K562 (cell line): ENCODE results near the gene RBM18. TPM values are rescaled to one million over a fixed set of nuclear protein-coding genes. Genes with fewer than 3 reads are reported as not detected.

Experiments used
- CREB1 ChIP-seq, 2 experiments: sonication (generic) in 1 of 2; formaldehyde crosslinking in 1 of 2; IDR thresholded peaks; 2 replicates each; pipeline versions ENCODE4 v1.6.1 to v1.8.0; 2012 to 2022; ENCODE audit warnings: inconsistent platforms in 1 of 2, mild to moderate bottlenecking in 1 of 2, missing genetic modification reagents in 1 of 2, moderate library complexity in 1 of 2
- CREBBP ChIP-seq: IDR thresholded peaks from one replicate; pipeline ENCODE4 v1.6.1; 2012; ENCODE audit warnings: low read depth, mild to moderate bottlenecking, control low read depth, inconsistent platforms, low read length
- DDX20 ChIP-seq: fragments of 450-650 bp; IDR thresholded peaks from 2 replicates; pipeline ENCODE4 v1.6.1; 2016; ENCODE audit warnings: missing genetic modification characterization, low read depth, mild to moderate bottlenecking, missing compliant biosample characterization, moderate library complexity
- FUS ChIP-seq: fragments of 200-400 bp; formaldehyde crosslinking; optimal IDR thresholded peaks from 2 replicates; pipeline ENCODE3; 2017; ENCODE audit warnings: low read depth, low read length
- HIVEP1 ChIP-seq: fragments of 250-450 bp; sonication (Bioruptor Pico); IDR thresholded peaks from 2 replicates; pipeline ENCODE4 v1.4.0; 2020; ENCODE audit warnings: mild to moderate bottlenecking
- HMBOX1 ChIP-seq: sonication (generic); IDR thresholded peaks from 2 replicates; pipeline ENCODE4 v1.6.1; 2016
- ILK ChIP-seq: fragments of 450-650 bp; IDR thresholded peaks from 2 replicates; pipeline ENCODE4 v1.6.1; 2016; ENCODE audit warnings: missing genetic modification characterization, low read depth, mild to moderate bottlenecking, missing compliant biosample characterization, moderate library complexity, borderline replicate concordance
- NBN ChIP-seq: fragments of 450-650 bp; IDR thresholded peaks from 2 replicates; pipeline ENCODE4 v1.6.1; 2016; ENCODE audit warnings: low read depth, mild to moderate bottlenecking
- SOX6 ChIP-seq: fragments of 450-650 bp; IDR thresholded peaks from 2 replicates; pipeline ENCODE4 v1.6.1; 2014; ENCODE audit warnings: mild to moderate bottlenecking
- TBP ChIP-seq: optimal IDR thresholded peaks from 2 replicates; pipeline ENCODE3; 2011; ENCODE audit warnings: low read depth, low read length, improper control_type of control experiment
- THRAP3 ChIP-seq: fragments of 450-650 bp; IDR thresholded peaks from 2 replicates; pipeline ENCODE4 v1.6.1; 2016; ENCODE audit warnings: mild to moderate bottlenecking, inconsistent platforms, borderline replicate concordance
- ZBTB9 ChIP-seq: fragments of 450-650 bp; formaldehyde crosslinking; IDR thresholded peaks from 2 replicates; pipeline ENCODE4 v1.4.0; 2020; ENCODE audit warnings: mild to moderate bottlenecking, moderate library complexity
- ZNF121 ChIP-seq: sonication (generic); formaldehyde crosslinking; conservative IDR thresholded peaks from 2 replicates; pipeline ENCODE4 v1.8.0; 2022; ENCODE audit warnings: missing genetic modification reagents
- ZNF174 ChIP-seq: fragments of 250-450 bp; sonication (Bioruptor Pico); IDR thresholded peaks from 2 replicates; pipeline ENCODE4 v1.4.0; 2020; ENCODE audit warnings: mild to moderate bottlenecking
- ZNF444 ChIP-seq: fragments of 250-450 bp; sonication (Bioruptor Pico); IDR thresholded peaks from 2 replicates; pipeline ENCODE4 v1.4.0; 2020; ENCODE audit warnings: mild to moderate bottlenecking, moderate library complexity
- polyA plus RNA-seq, 8 experiments: library from polyadenylated mRNA; depleted of rRNA in 4 of 8; stranded (reverse) in 5 of 8; unstranded in 3 of 8; fragments of >200 nt; fragmentation: Nextera tagmentation in 2 of 8; fragmentation: Illumina TruSeq in 1 of 8; extraction: Ambion mirVana in 2 of 8; extraction: Trizol in 1 of 8; gene quantifications; 2 replicates each; pipeline versions ENCODE4 v1.2.1 to v1.2.3, GENCODE V29; 2011 to 2014; ENCODE audit warnings: inconsistent platforms in 1 of 8, missing spikeins in 1 of 8
- total RNA-seq, 7 experiments: library from RNA; depleted of rRNA in 6 of 7; stranded (reverse); fragments of >200 nt in 6 of 7; fragmentation: Illumina TruSeq in 2 of 7; extraction: Trizol in 2 of 7; gene quantifications; 2 replicates each; pipeline versions ENCODE4 v1.2.1 to v1.2.3, GENCODE V29; 2011 to 2021; ENCODE audit warnings: low replicate concordance in 1 of 7
- TF ChIP-seq, protein P1 (sequence below), 2 experiments: fragments of 200-800 bp in 1 of 2; sonication (Bioruptor generic) in 1 of 2; sonication (generic) in 1 of 2; formaldehyde crosslinking in 1 of 2; IDR thresholded peaks in 1 of 2; conservative IDR thresholded peaks in 1 of 2; 2 replicates each; pipeline versions ENCODE4 v1.5.0 to v1.6.1; 2016 to 2020; ENCODE audit warnings: missing compliant biosample characterization in 1 of 2, missing genetic modification characterization in 1 of 2, missing genetic modification reagents in 1 of 2
- TF ChIP-seq, protein P2 (sequence below), 2 experiments: fragments of 150-350 bp in 1 of 2; IDR thresholded peaks; 2 replicates each; pipeline ENCODE4 v1.6.1; 2012 to 2016; ENCODE audit warnings: low read depth in 2 of 2, low read length in 2 of 2, mild to moderate bottlenecking in 1 of 2, moderate library complexity in 1 of 2

Gene RBM18
- total and polyA plus RNA-seq, 9 of the 15 experiments (the other 6 are each of a cell fraction or from before 2014, with no cell fraction given) = 7.9 to 86.3 (median 34.0) TPM

GRCh38 chr9:122264360-122265148 lies at the start of gene RBM18, which contains the start of gene MRRF (continued):
- no peak for TF ChIP-seq ZBTB9 (CRISPR knock-in tag)
- TF ChIP-seq DDX20 (tag) = no peak
- TF ChIP-seq, protein P1, sequence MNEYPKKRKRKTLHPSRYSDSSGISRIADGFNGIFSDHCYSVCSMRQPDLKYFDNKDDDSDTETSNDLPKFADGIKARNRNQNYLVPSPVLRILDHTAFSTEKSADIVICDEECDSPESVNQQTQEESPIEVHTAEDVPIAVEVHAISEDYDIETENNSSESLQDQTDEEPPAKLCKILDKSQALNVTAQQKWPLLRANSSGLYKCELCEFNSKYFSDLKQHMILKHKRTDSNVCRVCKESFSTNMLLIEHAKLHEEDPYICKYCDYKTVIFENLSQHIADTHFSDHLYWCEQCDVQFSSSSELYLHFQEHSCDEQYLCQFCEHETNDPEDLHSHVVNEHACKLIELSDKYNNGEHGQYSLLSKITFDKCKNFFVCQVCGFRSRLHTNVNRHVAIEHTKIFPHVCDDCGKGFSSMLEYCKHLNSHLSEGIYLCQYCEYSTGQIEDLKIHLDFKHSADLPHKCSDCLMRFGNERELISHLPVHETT (CRISPR knock-in tag; conservative IDR thresholded peaks at IDR 0.05 in 1 of 2, IDR thresholded peaks at IDR 0.05 in 1 of 2) = peak in 1 of 2 experiments; percentile 59; a peak in 2 of 4 replicates
- no peak; the same call in 1 of the 2 replicates for TF ChIP-seq SOX6
- TF ChIP-seq CREBBP = no peak
- no peak for TF ChIP-seq ILK
- TF ChIP-seq ZNF121 (CRISPR knock-in tag) = no peak
- no peak for TF ChIP-seq HMBOX1
- TF ChIP-seq, protein P2, sequence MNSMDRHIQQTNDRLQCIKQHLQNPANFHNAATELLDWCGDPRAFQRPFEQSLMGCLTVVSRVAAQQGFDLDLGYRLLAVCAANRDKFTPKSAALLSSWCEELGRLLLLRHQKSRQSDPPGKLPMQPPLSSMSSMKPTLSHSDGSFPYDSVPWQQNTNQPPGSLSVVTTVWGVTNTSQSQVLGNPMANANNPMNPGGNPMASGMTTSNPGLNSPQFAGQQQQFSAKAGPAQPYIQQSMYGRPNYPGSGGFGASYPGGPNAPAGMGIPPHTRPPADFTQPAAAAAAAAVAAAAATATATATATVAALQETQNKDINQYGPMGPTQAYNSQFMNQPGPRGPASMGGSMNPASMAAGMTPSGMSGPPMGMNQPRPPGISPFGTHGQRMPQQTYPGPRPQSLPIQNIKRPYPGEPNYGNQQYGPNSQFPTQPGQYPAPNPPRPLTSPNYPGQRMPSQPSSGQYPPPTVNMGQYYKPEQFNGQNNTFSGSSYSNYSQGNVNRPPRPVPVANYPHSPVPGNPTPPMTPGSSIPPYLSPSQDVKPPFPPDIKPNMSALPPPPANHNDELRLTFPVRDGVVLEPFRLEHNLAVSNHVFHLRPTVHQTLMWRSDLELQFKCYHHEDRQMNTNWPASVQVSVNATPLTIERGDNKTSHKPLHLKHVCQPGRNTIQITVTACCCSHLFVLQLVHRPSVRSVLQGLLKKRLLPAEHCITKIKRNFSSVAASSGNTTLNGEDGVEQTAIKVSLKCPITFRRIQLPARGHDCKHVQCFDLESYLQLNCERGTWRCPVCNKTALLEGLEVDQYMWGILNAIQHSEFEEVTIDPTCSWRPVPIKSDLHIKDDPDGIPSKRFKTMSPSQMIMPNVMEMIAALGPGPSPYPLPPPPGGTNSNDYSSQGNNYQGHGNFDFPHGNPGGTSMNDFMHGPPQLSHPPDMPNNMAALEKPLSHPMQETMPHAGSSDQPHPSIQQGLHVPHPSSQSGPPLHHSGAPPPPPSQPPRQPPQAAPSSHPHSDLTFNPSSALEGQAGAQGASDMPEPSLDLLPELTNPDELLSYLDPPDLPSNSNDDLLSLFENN (IDR thresholded peaks at IDR 0.05; ENCODE audit: low read depth in 2 of 2, low read length in 2 of 2) = no peak
- TF ChIP-seq TBP = peak; percentile 54
- peak; percentile 100 for TF ChIP-seq NBN
- TF ChIP-seq ZNF174 (CRISPR knock-in tag) = no peak
- TF ChIP-seq CREB1 (IDR thresholded peaks at IDR 0.05) = peak; percentile 100
- TF ChIP-seq CREB1 (CRISPR knock-in tag; IDR thresholded peaks at IDR 0.05) = peak; percentile 100
- TF ChIP-seq HIVEP1 = no peak
- no peak for TF ChIP-seq ZNF444 (CRISPR knock-in tag)
- no peak for TF ChIP-seq FUS
- TF ChIP-seq THRAP3 = no peak
